DND-41 (cell line): ENCODE data around the gene TFB1M.

ENCODE experiments used
- ATAC-seq: fragments of 200-7000 bp; cut with Tn5 transposase; 3 replicates; pipeline ENCODE4 v1.9.1; 2021; ENCODE audit warnings: low read depth; ENCODE audit not compliant: insufficient read depth
- DNase-seq: peaks from one replicate; pipeline ENCODE4 v3.0.0-alpha.2; 2020
- H2AFZ ChIP-seq: 2 replicates; pipeline ENCODE4 v1.6.0; 2012; ENCODE audit warnings: low read depth, low read length
- H3K27ac ChIP-seq: 2 replicates; pipeline ENCODE4 v1.5.1; 2012; ENCODE audit warnings: low read length, inconsistent platforms
- H3K27me3 ChIP-seq: fragments of 200-600 bp; sonication (generic); 2 replicates; pipeline ENCODE4 v1.6.0; 2012; ENCODE audit warnings: low read length, mild to moderate bottlenecking, inconsistent platforms; ENCODE audit not compliant: insufficient read depth, poor library complexity
- H3K36me3 ChIP-seq: 2 replicates; pipeline ENCODE4 v1.5.1; 2012; ENCODE audit warnings: low read length, inconsistent platforms; ENCODE audit not compliant: insufficient read depth
- H3K4me1 ChIP-seq: 2 replicates; pipeline ENCODE4 v1.5.1; 2012; ENCODE audit warnings: mild to moderate bottlenecking, low read length; ENCODE audit not compliant: insufficient read depth
- H3K4me2 ChIP-seq: 2 replicates; pipeline ENCODE4 v1.6.0; 2012; ENCODE audit warnings: mild to moderate bottlenecking, moderate library complexity, low read length, inconsistent platforms; ENCODE audit not compliant: insufficient read depth
- H3K4me3 ChIP-seq, 2 experiments: fragments of 200-600 bp in 1 of 2; shearing (Covaris generic) in 1 of 2; 2 replicates each; pipeline ENCODE4 v1.5.1; 2012 to 2016; ENCODE audit warnings: inconsistent platforms in 2 of 2, low read length in 2 of 2, mild to moderate bottlenecking in 2 of 2, low read depth in 1 of 2, moderate library complexity in 1 of 2
- H3K79me2 ChIP-seq: 2 replicates; pipeline ENCODE4 v1.6.0; 2012; ENCODE audit warnings: low read length, inconsistent platforms; ENCODE audit not compliant: insufficient read depth
- H3K9ac ChIP-seq: 2 replicates; pipeline ENCODE4 v1.6.0; 2012; ENCODE audit warnings: low read depth, mild to moderate bottlenecking, inconsistent platforms, low read length, moderate library complexity
- H3K9me3 ChIP-seq: 2 replicates; pipeline ENCODE4 v1.5.1; 2012; ENCODE audit warnings: low read length, moderate library complexity, mild to moderate bottlenecking, inconsistent platforms; ENCODE audit not compliant: insufficient read depth, severe bottlenecking
- H4K20me1 ChIP-seq: 2 replicates; pipeline ENCODE4 v1.6.0; 2012; ENCODE audit warnings: low read length; ENCODE audit not compliant: insufficient read depth
- CTCF ChIP-seq: IDR thresholded peaks from 2 replicates; pipeline ENCODE4 v1.5.1; 2012; ENCODE audit warnings: borderline replicate concordance, low read length, moderate library complexity, mild to moderate bottlenecking; ENCODE audit not compliant: poor library complexity, severe bottlenecking; ENCODE audit errors: extremely low read depth
- EZH2 ChIP-seq: IDR thresholded peaks from 3 replicates; pipeline ENCODE4 v1.6.1; 2012; ENCODE audit warnings: borderline replicate concordance, low read depth, mild to moderate bottlenecking, moderate library complexity, low read length, inconsistent platforms; ENCODE audit not compliant: severe bottlenecking

The TFB1M gene

GRCh38 chr6:155237613-155238012 is 76.7 kb downstream of the TFB1M start:
- H3K4me2 ChIP-seq, result no peak overlapping the region
- ATAC-seq (no peak), DNase-seq (no peak)
- H3K27ac ChIP-seq, result no peak overlapping the region
- H3K4me3 ChIP-seq, result no peak overlapping the region
- H4K20me1 ChIP-seq, result no peaks in the 10 kb centered on the region
- H3K79me2 ChIP-seq, result no peaks in the 10 kb centered on the region
- no peak overlapping the region for H2AFZ ChIP-seq
- H3K4me1 ChIP-seq, result no peaks in the 10 kb centered on the region
- H3K27me3 ChIP-seq, result no peaks in the 10 kb centered on the region
- no peaks in the 10 kb centered on the region for H3K36me3 ChIP-seq
- TF ChIP-seq CTCF, result no peak
- no peak for TF ChIP-seq EZH2
- no peak overlapping the region for H3K9ac ChIP-seq
- peaks cover 2% of the 10 kb centered on the region for H3K9me3 ChIP-seq

- Histone ChIP-seq H3K9ac (no peak overlapping the region), H4K20me1 (no peaks in the 10 kb centered on the region), H3K79me2 (no peaks in the 10 kb centered on the region), H3K27me3 (no peaks in the 10 kb centered on the region), H3K9me3 (peaks cover 2% of the 10 kb centered on the region), H3K4me2 (no peak overlapping the region), H3K27ac (no peak overlapping the region), H3K4me1 (no peaks in the 10 kb centered on the region), H3K4me3 (no peak overlapping the region), H3K36me3 (no peaks in the 10 kb centered on the region), H2AFZ (no peak overlapping the region)
- ATAC-seq (no peak), DNase-seq (no peak)
- TF ChIP-seq EZH2, result no peak
- TF ChIP-seq CTCF, result no peak
Measured at GRCh38 chr6:155235087-155235486, 79.2 kb downstream of the TFB1M start.

- Histone ChIP-seq H3K79me2 (no peaks in the 10 kb centered on the region), H3K4me1 (no peaks in the 10 kb centered on the region), H3K4me2 (no peak overlapping the region), H4K20me1 (no peaks in the 10 kb centered on the region), H3K27me3 (no peaks in the 10 kb centered on the region), H2AFZ (no peak overlapping the region), H3K4me3 (no peak overlapping the region), H3K9me3 (peaks cover 2% of the 10 kb centered on the region), H3K36me3 (no peaks in the 10 kb centered on the region), H3K9ac (no peak overlapping the region), H3K27ac (no peak overlapping the region)
- no peak for TF ChIP-seq CTCF
- no peak for TF ChIP-seq EZH2
- ATAC-seq (no peak), DNase-seq (no peak)
Measured at GRCh38 chr6:155234687-155235086, 79.6 kb downstream of the TFB1M start.

DNA sequence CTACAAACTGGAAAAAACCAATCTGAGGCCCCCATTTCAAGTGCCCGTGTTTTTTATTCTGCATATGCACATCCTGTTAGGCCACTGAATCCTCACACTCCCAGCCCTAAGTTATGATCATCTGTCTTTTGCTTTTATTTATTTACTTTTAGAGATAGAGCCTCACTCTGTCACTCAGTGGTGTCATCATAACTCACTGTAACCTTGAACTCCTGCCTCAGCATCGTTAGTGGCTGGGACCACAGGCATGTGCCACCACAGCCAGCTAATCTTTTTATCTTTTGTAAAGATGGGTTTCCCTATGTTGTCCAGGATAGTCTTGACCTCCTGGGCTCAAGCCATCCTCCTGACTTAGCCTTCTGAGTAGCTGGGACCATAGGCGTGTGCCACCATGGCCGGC is 80.1 kb downstream of the TFB1M start:
- H3K27me3 ChIP-seq, result no peaks in the 10 kb centered on the region
- H3K27ac ChIP-seq, result no peak overlapping the region
- no peaks in the 10 kb centered on the region for H4K20me1 ChIP-seq
- H3K36me3 ChIP-seq, result no peaks in the 10 kb centered on the region
- H3K79me2 ChIP-seq, result no peaks in the 10 kb centered on the region
- DNase-seq (no peak), ATAC-seq (no peak)
- no peak overlapping the region for H3K4me2 ChIP-seq
- H3K9me3 ChIP-seq, result peaks cover 2% of the 10 kb centered on the region
- no peaks in the 10 kb centered on the region for H3K4me1 ChIP-seq
- no peak for TF ChIP-seq EZH2
- TF ChIP-seq CTCF, result no peak
- H3K4me3 ChIP-seq, result no peak overlapping the region
- H3K9ac ChIP-seq, result no peak overlapping the region
- no peak overlapping the region for H2AFZ ChIP-seq
